Gastrocnemius medialis (tissue), 4 donors: ENCODE results near the gene ACTR6.

Experiments
- CTCF ChIP-seq, 5 experiments: fragments of 450-650 bp in 3 of 5; fragments of 200-600 bp in 2 of 5; sonication (generic) in 2 of 5; IDR thresholded peaks in 4 of 5; conservative IDR thresholded peaks in 1 of 5; 1 replicate in 4 of 5; 2 replicates in 1 of 5; pipeline ENCODE4 v1.5.1; 2016 to 2019; ENCODE audit warnings: antibody characterized with exemption in 5 of 5, mild to moderate bottlenecking in 3 of 5, moderate library complexity in 3 of 5
- POLR2A ChIP-seq, 2 donors: fragments of 450-650 bp; IDR thresholded peaks; one replicate each; pipeline ENCODE4 v1.6.1; 2017; ENCODE audit warnings: antibody characterized with exemption in 2 of 2, mild to moderate bottlenecking in 2 of 2, moderate library complexity in 2 of 2

DNA sequence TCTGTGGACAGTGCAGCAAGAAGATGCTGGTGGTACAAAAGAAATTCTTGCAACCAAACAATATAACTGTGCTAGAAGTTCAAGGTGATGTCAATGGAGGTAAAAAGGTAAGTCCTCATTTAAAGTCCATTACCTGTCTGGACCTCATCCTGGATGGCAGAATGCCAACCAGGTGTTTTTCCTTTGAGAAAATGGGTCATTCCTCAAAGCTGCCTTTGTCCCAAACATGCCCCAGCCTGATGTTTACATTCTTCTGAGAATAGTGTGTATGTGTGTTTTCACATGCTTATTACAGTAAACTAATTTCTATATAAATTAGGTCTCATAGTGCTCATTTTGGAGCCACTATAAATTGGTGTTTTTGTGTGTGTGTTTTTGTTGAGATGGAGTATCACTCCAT lies 24.9 kb downstream of the ACTR6 start:
- TF ChIP-seq CTCF (IDR thresholded peaks at IDR 0.05 in 4 of 5, conservative IDR thresholded peaks at IDR 0.05 in 1 of 5) = no peak
- no peak for TF ChIP-seq POLR2A (IDR thresholded peaks at IDR 0.05)
